22Rv1 (cell line): ENCODE results near the gene HTR1D.

Experiments
- CTCF ChIP-seq: fragments of 450-650 bp; IDR thresholded peaks from 2 replicates; pipeline ENCODE4 v1.5.1; 2017; ENCODE audit warnings: mild to moderate bottlenecking
- ZFX ChIP-seq: fragments of 450-650 bp; IDR thresholded peaks from 2 replicates; pipeline ENCODE4 v1.6.1; 2017; ENCODE audit warnings: antibody characterized with exemption, borderline replicate concordance

DNA sequence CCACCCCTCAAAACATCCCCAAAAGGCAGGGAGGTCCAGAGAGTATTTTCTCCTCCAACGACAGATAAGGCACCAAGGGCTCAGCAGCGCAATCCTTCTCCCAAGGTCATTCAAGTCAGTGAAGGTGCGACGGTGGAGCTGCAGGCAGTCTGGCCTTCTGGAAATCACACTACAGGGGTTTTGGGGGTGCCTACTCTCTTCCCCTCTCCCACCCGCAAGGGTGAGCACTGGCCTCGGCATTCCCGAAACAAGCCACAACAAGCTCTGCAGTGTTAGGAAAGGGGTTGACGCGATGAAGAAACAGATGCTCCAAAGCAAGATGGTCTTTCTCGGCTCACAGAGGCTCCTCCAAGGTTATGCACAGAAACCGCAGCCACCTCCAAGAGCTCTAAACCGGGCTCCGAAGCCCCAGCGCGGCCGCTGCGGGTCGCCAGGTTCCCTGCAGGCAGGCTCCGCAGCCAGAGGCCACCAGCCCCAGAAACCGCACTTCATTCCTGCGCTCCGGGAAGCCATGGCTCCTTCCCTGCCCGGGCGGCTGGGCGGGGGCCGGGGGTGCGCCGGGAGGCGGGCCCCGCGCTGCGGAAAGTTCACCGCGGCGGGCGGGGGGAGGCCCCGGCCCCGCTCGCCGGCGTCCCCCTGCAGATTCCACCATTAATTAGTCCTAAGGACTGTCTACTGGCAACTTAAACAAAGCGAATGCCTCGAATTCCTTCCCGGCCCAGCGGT is 49.8 kb downstream of the HTR1D start:
- TF ChIP-seq CTCF = no peak
- TF ChIP-seq ZFX = no peak
